CD4-positive, alpha-beta T cell treated with Interleukin-4 for 4 hours (primary cell): ENCODE measurements around the gene FRMD4A.
A peak's percentile ranks its signal among the peaks of the same experiment; 100 is the strongest.

ENCODE experiments used
- DNase-seq: peaks from one replicate; pipeline ENCODE4 v3.0.0-alpha.2; 2020

FRMD4A gene

DNA sequence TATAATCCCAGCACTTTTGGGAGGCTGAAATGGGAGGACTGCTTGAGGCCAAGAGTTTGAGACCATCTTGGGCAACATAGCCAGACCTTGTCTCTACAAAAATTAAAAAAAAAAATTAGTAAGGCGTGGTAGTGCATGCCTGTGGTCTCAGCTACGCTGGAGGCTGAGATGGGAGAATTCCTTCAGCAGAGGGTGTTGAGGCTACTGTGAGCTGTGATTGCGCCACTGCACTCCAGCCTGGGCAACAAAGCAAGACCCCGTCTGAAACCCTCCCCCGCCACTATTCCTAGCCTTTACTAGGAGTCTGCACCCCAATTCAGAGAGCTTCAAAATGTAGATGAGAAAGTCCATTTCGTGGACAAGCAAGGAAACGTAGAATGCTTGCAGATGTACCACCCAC is 648.8 kb downstream of the FRMD4A start:
- no peak for DNase-seq

DNA sequence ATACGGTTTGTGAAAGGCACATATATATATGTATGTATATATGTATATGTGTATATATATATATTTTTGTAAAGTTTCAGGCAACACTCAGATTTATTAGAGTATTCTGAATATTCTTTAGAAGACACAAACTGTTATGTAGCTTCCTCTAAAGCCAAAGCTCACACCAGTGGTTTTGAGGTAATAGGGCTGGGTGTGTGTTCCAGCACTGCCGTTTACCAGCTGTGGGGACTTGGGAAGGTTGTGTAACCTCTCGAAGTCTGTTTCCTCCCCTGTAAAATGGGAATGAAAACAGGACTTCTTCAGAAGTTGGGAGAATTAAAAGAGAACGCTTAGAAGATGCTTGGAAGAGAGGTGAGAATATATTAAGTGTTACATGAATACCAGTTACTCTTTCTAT is 649.2 kb downstream of the FRMD4A start:
- DNase-seq = no peak

DNA sequence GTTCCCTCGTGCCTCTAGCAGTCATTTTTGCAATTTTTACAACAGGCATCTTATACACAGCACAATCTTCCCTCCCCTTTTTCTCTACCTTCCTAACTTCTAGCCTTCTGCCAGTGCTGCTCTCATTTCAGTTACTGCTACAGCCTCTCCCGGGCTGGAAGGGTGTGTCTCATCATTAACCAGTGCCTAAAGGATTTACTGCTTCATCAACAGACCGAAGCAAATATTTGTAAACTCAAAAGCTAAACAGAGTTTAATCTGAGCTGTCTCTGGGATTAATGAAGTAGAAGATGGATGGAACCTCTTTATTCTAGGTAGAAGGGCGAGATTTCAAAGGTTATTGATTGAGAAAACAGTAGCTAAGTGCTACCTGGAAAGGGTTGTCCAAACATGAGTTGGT is 649.6 kb downstream of the FRMD4A start:
- DNase-seq = no peak

DNA sequence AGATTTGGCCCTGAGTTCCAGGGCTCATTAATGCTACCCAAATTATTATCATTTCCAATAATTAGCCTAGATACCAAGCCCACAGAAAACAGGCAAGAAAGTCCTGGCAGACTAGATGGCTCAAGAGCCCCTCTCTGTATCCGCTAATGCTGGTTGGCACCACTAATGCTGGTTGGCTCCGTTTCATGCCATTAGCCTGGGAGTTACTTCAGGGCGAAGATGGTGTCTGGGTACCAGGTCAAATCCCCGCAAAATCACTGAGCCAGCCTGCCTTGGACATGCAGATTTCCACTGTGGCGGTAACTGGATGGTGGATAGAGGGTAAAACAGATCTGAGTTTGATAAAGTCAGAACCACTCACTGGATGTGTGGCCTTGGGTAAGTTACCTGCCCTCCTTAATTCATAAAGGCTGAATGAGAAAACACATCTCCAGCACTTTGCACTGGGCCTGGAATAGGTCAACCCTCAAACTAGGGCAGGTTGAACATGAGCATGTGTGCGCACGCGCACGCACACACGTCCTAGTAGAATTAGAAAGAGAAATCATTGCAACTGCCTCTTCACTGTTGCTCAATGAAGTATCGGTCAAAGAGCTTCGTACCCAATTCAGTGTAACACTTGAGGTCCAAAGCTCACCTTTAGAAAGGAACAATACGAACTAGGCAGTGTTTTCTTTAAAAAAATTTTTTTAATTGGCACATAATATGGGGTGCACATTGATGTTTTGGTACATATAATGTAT is 652.5 kb downstream of the FRMD4A start:
- no peak for DNase-seq

DNA sequence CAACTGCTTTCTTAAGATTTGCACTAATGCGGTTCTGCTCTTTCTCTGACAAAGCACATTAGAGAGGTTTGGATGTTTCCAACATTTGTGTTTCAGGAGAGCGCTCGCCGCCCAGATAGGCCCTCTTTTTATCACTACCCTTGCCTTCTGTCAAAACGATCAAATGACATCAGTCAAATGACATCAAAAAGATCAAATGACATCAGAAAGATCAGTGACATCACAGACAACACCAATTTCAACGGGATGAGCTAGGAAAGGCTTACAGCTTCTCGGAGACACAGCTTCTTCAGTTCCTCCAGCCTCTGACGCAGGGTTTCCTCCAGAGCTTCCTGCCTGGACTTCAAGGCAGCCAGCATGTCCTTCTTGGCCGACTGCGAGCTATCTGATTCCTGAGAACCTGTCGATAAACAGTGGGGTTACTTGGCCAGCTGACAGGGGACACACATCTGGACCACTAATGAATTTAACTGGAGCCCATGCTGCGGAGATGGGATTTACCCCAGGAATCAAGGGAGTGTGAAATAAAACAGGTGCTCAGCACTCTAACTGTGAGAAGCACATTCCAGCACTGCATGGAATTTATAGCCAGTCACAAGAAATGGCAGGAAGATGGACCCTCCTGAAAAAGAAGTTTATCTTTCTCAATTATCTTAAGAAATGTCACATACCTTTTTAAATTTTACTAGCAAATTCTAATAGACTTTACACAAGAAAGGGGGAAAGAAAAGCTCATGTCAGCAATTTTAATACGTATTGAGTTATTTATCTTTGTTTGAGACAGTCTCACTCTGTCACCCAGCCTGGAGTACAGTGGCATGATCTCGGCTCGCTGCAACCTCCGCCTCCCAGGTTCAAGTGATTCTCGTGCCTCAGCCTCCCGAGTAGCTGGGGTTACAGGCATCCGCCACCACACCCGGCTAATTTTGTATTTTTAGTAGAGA is 655.8 kb downstream of the FRMD4A start:
- no peak for DNase-seq

DNA sequence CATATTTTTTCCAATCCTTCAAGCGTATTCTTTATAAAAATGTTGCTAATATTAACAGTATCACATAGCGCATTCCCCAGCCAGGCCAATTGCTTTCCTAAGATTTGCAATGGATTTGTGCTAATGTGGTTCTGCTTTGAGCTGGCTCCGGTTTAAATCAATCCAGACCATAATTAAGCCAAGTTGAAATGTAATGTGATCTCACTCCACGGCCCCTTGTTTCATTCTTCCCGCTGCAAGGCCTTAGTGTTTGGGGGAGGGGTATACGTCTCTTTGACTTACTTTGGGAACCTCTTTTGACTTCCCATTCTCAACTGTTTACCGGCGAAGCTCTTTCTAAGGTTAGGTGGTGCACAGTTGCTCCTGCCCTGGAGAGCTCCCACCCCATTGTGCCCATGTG is 657.6 kb downstream of the FRMD4A start:
- no peak for DNase-seq

DNA sequence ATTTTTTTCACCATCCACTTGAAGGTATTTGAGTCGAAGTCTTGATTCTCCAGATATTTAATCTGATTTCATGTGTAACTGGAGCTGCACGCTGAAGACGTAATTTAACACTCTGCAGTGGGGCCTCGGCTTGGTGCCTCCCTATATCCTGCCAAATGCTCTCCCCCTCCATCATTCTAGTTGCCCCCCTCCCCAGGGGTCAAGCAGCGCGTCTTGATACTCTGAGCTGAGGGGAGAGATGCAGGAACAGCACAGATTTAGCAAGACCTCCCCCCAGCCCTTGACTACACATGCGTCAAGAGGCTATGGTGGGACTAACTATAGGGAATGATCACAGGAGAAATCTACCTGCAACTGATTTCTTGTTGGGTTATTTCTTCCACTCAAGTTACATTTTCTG is 658.2 kb downstream of the FRMD4A start:
- DNase-seq = no peak

DNA sequence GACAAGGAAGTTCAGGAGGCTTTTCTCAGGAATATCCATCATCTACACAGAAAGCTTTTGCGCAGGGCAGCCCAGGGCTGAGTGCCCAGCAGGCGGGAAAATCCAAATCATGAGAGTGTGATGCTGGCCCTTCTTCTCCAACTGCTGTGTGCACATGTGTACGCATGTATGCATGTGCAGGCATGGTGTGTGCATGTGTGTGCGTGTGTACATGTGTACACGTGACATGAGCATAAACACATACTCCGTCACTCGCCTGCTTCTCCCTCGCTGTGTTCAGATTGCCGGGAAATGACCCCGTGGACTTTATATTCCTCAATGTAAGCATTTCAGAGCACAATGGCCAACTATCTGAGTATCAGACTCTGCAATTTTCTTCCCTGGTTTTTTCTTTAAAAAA is 658.8 kb downstream of the FRMD4A start:
- no peak for DNase-seq

DNA sequence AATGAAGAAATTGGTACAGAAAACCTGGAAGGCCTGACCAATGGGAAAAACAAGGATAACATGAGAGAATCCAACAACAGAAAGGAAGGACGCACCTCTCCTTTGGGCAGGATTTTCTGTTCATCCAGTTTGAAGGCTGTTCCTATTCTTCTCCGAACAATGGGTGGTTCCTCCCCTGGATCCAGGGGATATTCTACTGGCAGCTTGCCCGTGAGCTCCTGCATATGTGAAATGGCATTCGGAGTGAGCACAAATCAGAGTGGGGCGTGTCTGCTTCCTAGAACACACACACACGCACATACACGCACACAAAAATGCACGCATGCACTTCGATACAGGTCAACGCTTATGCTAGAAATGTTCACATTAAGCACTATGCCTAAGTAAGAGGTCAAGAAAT is 660.4 kb downstream of the FRMD4A start:
- no peak for DNase-seq

DNA sequence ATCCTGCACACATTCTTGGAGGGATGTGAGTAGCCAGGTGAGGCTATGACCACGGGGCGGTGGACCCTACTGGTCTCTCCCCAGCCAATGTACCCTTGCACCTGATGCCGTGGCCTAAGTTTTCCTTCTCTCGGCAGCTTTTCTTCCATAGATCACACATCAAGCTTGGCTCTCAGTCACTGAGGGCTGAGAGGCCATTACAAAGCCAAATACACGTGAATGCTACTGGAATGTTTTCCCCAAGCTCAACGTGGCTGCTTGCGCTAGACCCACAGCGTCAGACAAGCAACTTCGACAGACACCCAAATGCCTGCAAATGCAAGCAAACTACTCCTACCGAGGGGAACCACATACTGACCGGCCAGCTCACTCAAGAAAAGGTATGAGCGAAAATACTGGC is 660.8 kb downstream of the FRMD4A start:
- no peak for DNase-seq

DNA sequence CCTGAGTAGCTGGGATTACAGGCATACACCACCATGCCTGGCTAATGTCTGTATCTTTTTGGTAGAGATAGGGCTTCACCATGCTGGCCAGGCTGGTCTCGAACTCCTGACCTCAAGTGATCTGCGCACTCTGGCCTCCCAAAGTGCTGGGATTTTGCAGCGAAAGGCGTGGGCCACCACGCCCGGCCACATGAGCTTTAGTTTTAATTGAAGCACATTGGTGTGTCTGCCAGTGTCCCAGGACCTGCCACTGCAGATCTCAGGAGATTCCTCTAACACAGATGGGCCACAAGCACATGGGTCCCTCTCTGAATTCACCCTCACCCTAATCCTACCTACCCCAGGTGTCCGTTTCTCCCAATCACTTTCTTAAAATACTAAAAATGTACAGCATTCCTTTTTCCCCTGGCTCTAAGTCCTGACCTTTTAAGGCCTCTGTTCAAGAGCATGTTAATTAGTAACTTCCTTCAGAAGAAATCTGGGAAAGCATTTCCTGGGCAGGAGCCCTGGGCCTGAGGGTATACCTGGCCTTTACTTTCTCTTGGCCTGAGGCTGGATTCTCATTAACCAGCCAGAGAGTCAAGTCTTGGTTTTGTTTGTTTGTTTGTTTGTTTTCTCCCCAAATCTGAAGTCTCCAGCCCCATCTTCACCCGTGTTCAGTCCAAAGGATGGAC is 661.4 kb downstream of the FRMD4A start:
- DNase-seq = no peak

DNA sequence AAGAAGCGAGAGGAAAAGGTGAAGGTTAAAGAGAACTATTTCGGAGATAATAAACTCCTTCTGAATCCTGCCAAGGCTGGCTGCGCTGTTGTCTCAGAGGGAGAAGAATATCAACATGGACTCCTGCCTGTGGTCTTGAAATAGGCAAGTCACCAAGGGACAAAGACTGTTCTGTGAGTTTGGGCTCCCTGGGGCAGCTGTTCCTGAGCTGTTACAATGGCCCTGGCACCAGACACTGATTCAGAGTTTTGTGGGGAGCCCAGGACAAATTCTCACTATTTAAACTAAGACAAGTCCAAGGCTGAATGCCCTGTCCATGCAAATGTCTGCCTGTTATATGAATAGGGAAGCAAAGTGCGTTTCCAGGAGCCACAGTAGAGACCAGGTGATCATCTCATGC is 662.6 kb downstream of the FRMD4A start:
- DNase-seq = no peak

DNA sequence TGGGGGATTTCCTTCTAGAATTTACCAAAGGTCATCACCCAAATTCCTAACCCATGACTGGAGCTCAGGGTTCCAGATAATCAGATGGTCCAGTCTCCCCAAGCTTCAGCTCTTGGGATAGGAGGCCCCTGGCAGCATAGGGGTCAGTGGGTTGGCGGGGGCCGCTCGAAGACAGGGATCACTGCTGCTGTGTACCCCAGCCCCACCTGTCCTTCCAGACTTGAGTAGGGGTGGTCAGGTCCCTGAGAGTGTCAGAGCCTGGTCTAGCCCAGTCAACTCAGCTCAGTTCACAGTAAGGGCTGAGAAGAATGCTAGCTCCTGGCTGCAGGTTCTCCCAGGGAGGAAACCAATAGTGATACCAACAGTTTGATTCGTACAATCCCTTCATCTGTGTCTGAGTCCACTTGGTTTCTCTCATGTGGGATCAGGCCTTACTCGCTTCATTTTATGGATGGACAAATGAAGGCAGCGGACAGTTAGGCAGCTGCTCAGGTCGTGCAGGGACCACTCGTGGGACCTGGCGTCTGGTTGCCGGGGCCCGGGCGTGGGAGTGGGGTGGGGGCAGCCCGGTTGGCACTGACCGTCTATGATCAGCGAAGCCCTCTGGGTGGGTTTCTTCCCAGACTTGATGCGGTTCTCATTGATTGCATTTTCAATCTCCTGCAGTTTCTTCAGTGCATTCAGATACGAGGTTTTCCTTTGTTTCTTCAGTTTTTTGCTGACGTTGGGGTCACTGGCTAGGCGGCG is 665.0 kb downstream of the FRMD4A start:
- DNase-seq = no peak

DNA sequence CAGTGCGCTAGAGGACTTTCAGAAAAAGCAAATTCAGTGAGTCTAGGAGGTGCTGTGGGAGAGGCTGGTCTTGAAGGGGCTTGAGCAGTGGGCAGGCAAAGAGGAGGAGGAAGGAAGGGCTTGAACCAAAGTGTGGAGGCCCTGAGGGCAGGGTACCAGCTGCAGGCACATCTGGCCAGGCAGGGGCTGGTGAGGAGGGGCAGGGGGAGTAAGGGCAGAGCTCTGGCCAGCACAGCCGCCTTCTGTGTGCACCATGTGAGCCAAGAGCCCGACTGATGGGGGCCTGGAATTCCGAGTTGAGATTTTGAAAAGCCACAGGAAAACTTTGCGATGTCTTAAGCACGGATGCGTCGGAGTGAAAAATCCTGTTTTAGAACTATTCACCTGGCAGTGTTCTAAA is 669.5 kb downstream of the FRMD4A start:
- DNase-seq = no peak

DNA sequence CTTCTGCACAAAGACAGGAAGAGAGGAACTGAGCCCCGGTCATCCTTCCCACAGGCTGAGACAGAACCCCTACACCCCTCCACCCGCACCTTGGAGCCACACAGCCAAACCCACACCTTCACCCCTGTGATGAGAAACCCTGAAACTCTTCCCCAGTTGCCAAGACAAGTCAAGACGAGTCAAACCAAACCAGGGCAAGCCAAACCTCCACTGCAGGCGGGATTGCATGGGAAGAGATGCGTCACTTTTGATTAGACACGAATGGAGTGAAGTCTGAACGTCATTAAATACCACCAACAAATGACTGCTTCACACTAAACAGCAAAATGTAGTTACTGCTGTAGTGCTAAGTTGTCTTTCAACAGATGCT is 670.2 kb downstream of the FRMD4A start:
- no peak for DNase-seq

DNA sequence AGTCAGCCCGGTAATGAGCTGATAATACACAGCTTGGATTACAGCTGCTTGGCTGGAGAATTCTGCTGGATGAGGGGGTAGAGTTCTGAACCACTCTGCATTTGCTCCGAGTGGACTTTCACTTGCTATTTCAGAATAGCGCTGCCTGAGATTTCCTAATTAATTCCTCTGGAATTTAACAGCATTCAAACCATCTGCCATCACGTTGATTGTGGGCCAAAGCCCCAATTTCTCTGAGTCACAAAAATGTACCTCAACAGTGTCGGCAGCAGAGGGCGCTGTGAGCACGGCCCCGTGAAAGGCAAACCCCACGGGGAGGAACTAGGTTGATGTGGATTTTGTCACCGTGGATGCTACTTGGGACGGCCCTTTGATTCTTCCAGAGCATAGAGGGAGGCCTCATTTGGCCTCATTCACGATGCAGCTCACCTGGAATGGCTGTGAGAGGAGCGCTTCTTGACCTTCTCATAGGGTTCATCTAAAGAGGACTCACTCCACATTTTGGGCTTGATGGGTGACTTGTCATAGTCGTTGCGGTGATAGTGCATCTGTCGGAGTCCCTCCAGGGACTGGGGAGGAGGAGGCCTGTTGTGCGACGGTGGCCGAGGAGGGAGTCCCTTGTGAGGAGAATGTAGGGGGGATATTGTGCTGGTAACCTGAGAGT is 670.7 kb downstream of the FRMD4A start:
- peak; percentile 56 for DNase-seq

DNA sequence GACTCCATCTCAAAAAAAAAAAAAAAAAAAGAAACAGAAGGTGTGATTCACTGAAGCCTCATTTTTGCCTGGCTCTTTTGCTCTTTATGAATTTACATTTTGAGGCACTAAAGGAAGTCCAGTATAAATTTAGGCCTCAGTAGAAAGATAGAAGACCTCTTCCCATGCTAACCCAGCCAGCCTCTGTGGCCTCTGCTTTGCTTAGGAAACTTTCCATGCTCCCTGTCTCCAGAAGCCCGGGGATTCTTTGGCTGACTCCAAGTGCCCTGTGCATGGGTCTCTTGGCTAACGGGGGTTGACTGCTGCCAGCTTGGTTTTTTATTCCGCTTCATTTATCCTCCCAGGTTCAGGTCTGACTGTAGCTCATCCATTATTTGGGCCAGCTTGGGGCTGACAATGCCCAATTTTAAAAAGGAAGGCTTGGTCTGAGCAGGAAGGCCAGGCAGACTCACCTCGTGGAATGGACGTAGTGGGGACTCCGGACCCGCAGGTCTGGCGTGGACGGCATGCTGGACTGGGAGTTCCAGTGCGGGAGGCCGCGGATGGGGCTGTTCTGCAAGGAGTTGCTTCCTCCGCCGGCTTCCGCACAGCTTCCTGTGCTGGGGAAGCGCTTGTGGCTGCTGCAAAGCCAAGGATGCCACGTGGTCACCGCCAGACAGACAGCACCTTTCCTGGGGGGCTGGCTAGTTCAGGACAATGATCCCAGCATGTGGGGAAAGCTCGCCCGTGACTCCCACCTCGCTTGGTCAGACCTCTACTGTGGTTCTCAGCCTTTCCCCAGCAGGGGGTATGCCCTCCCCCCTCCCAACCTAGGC is 671.6 kb downstream of the FRMD4A start:
- DNase-seq = no peak

DNA sequence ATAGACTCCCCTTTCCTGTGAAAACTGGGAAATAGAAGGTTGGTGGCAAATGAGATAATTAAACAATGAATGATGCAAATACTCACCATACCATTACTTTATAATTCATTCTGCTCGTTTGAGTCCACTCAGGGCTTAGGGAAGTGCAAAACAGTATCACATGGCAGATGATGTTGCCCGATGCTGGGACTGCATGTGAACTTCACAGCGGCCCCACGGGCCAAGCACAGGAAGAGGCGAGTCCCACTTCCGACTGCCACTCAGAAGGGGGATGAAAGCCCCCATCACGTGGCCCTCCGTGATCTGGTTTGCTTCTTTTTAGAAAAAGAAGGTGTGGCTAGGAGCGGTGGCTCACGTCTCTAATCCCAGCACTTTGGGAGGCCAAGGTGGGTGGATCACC is 672.5 kb downstream of the FRMD4A start:
- DNase-seq = no peak

DNA sequence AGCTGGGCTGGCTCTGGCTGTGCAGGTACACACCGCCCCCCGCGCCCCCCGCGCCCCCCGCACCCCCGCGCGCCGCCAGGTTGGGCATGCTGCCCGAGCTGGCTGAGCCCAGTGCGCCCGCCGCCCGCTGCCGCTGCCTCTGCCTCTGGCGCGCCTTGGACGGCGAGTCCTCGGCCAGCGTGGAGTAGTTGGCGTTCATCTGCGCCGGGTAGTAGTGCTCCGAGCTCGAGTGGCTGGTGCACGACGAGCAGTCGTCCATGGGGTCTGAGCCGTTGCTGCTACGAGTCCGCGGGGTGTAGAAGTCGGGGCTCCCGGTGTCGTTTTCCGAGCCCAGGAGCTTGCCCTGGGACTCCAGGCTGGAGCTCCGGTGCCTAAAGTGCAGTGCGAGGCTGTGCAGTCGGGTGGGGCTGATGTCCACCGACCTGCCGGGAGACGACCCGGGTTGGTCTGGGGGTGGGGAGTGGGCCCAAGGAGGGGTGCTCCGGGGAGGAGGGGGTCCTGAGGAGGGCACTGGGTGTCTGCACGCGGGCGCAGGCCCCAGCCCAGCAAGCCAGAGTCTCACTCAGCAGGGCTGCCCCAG is 673.5 kb downstream of the FRMD4A start:
- DNase-seq = no peak

DNA sequence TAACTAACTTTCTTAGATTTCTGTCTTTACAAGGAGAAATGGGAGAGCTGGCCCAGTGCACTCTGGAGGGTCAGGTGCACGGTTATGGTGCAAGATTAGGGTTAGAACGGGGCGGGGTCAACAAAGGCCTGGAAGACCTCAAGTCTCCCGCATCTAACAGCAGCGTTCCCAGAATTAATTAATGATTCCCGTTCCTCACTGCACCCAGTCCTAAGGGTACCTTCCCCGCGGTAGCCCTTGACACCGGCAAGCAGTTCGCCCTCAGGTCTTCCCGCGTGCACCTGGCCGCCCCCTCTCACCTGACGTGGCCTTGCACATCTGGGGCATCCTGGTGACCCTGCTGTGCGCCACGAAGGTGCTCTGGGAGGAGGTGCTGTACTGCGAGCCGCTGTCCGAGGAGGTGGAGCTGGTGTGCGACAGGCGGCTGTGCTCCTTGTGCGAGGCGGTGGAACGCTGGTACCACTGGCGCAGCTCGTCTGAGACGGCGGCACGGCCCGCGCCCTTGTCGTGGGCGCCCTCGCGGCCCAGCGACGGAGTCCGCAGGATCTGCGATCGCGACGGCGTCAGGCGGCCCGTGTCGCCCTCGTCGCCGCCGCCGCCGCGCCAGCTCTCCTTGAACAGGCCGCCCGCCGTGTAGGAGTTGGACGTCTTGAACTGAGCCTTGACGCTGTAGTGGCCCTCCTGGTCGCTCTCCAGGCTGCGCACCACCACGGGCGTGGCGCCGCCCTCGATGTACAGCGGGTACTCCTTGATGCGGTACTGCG is 674.2 kb downstream of the FRMD4A start:
- no peak for DNase-seq
